ENCODE measurements around the gene UBE2G2. TPM values are rescaled to one million over a fixed set of nuclear protein-coding genes. Genes with fewer than 3 reads are reported as not detected.

Gene UBE2G2
- total and polyA plus RNA-seq, 11 donors, result 44.3 to 84.4 (median 63.3) TPM

DNA sequence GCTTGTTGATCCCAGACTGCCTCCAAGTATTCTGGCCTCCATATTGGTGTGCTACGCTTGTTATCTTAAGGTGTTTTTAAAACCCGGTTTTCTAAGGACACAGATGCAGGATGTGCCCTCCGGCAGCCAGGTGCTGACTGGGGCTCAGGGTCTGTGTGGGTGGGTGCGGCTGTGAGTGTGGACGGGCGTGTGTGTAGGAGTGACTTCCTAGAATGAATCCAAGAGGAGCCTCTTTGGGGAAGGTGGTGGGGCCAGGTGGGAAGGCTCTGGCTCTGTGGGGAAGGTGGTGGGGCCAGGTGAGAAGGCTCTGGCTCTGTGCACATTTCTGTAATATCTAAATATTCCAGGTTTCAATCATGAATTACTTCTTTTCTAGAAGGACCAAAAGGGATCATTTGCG is 77.4 kb downstream of the UBE2G2 start:
- Histone ChIP-seq H3K36me3 (no peaks in the 10 kb centered on the region), H3K4me3 (no peak overlapping the region), H3K4me1 (peaks cover 0 to 11% (median 0%) of the 10 kb centered on the region in 12 donors), H3K27ac (no peak overlapping the region), H3K9me3 (no peaks in the 10 kb centered on the region), H3K27me3 (peaks cover 10 to 63% (median 23%) of the 10 kb centered on the region in 9 donors)
- DNase-seq (no peak), ATAC-seq (no peak)
- WGBS, 4 donors, result 83 to 87% (median 86%) methylated on average over 7 of the region's 7 CpGs
- TF ChIP-seq POLR2A (IDR thresholded peaks at IDR 0.05), result no peak
- TF ChIP-seq, protein P1, sequence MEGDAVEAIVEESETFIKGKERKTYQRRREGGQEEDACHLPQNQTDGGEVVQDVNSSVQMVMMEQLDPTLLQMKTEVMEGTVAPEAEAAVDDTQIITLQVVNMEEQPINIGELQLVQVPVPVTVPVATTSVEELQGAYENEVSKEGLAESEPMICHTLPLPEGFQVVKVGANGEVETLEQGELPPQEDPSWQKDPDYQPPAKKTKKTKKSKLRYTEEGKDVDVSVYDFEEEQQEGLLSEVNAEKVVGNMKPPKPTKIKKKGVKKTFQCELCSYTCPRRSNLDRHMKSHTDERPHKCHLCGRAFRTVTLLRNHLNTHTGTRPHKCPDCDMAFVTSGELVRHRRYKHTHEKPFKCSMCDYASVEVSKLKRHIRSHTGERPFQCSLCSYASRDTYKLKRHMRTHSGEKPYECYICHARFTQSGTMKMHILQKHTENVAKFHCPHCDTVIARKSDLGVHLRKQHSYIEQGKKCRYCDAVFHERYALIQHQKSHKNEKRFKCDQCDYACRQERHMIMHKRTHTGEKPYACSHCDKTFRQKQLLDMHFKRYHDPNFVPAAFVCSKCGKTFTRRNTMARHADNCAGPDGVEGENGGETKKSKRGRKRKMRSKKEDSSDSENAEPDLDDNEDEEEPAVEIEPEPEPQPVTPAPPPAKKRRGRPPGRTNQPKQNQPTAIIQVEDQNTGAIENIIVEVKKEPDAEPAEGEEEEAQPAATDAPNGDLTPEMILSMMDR (IDR thresholded peaks at IDR 0.05), result no peak
- intact Hi-C loops (cut with DNase I), result loop anchor here in 1 of 10 donors (10.0 kb wide), 1 partner anchor 59 kb away; the partner anchor contains the start of gene KRTAP12-2

DNA sequence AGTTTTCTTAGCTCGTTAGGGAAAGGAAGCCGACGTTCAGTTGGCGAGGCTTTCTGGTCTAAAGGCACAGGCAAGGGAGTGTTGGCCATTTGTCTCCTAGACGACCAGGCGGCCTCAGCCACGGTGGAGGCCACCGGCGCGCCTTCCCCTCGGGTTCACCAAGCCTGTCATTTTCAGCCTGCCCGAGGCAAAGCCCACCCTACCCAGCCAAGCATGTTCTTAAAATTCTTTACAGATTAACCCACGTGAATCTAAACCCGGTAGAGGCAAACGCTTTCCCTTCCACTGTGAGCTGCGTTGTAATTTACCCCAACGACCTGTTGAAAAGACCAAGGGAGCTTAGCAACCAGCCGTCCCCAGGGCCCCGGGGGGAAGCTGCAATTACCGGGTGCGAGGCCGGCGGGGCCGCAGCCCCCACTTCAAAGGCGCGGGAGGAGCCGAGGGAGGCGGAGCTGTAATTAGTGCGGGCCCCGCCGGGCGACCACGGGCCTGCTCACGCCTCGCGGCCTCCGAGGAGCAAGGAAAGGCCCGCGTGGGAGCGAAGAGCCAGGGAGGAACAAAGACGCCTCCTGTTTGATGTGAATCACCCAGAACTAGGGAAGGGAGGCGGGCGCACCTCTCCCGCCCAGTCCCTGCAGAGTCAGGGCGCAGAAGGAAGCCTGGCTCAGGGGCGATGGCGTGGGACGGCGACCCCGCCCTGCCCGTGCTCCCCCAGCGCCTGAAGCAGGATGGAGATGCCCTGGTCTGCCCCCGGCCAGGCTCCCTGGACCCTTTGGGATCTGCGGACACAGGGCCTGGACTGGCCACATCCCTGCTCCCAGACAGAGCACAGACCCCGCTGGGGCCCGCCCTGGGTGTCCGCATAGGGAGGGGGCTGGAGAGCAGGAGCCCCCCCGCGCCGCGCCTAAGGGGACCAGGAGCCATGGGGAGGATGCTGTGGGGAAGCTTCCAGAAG is 78.2 kb downstream of the UBE2G2 start:
- Histone ChIP-seq H3K4me1 (peaks cover 0 to 11% (median 0%) of the 10 kb centered on the region in 12 donors), H3K9me3 (no peaks in the 10 kb centered on the region), H3K36me3 (no peaks in the 10 kb centered on the region), H3K4me3 (peak overlapping the region in 1 of 12 donors; percentile 25), H3K27me3 (peaks cover 10 to 63% (median 23%) of the 10 kb centered on the region in 9 donors), H3K27ac (no peak overlapping the region)
- intact Hi-C loops (cut with DNase I), result loop anchor here in 1 of 10 donors (10.0 kb wide), 1 partner anchor 59 kb away; the partner anchor contains the start of gene KRTAP12-2
- 21 to 30% (median 23%) methylated on average over 43 to 61 of the region's 61 CpGs for WGBS, 4 donors
- TF ChIP-seq POLR2A (IDR thresholded peaks at IDR 0.05), result no peak
- DNase-seq (no peak), ATAC-seq (peak in 1 of 4 donors; percentile 29)

DNA sequence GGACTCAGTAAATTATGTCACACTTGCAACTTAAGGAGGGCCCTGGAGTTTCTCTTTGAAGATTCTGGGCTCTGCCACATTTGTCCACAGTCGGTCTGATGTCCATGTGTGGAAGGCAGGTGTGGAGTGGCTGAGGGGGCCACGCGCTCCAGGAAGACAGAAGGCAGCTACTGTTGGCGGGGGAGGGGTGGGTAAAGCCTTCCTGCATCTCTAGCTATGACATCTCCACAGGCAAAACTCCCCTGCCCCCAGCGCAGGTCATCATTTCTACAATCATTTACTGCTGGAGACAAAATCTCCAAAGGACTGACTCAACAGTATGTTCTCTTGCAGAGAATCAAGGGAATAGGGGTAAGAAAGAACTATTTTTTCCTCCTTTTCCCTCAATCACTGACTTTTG is 78.9 kb downstream of the UBE2G2 start:
- Histone ChIP-seq H3K4me3 (no peak overlapping the region), H3K36me3 (no peaks in the 10 kb centered on the region), H3K27ac (no peak overlapping the region), H3K9me3 (no peaks in the 10 kb centered on the region), H3K4me1 (peaks cover 0 to 11% (median 0%) of the 10 kb centered on the region in 12 donors), H3K27me3 (peaks cover 10 to 56% (median 23%) of the 10 kb centered on the region in 9 donors)
- 56 to 73% (median 63%) methylated on average over 5 of the region's 5 CpGs for WGBS, 4 donors
- DNase-seq (no peak), ATAC-seq (no peak)
- intact Hi-C loops (cut with DNase I), result loop anchor here in 1 of 10 donors (10.0 kb wide), 1 partner anchor 58 kb away; the partner anchor contains the start of gene KRTAP12-2
- TF ChIP-seq, protein P1 (IDR thresholded peaks at IDR 0.05), result no peak
- no peak for TF ChIP-seq POLR2A (IDR thresholded peaks at IDR 0.05)

DNA sequence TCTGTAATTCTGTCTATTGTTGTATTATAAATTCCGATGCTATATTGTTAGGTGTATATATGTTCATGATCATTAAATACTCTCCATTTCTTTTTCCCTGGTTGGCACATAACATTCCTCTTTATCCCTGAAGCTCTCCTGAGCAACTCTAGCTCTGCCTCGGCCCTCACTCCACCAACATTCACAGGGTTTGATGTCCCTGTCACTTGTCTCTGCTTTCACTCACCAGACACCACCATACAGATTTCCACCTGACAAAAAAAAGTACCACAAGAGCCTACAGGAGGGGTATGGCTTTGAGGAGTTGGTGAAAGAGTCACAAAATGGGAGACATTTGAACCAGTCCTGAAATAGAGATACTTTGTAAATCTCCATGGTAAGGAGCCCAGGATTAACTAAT is 81.5 kb downstream of the UBE2G2 start:
- ATAC-seq (peak; percentile 47 to 86 (median 78)), DNase-seq (no peak)
- Histone ChIP-seq H3K27ac (peak overlapping the region in 2 of 12 donors; percentile 13 to 39), H3K9me3 (no peaks in the 10 kb centered on the region), H3K4me3 (no peak overlapping the region), H3K27me3 (peaks cover 10 to 59% (median 17%) of the 10 kb centered on the region in 9 donors), H3K4me1 (peaks cover 0 to 11% (median 0%) of the 10 kb centered on the region in 12 donors), H3K36me3 (no peaks in the 10 kb centered on the region)
- WGBS, 4 donors, result 48 to 61% (median 52%) methylated on average over 2 of the region's 2 CpGs
- intact Hi-C loops (cut with DNase I), result loop anchor here in 1 of 10 donors (10.0 kb wide), 1 partner anchor 55 kb away; the partner anchor contains the start of gene KRTAP12-2
- TF ChIP-seq, protein P1 (IDR thresholded peaks at IDR 0.05), result no peak
- TF ChIP-seq POLR2A (IDR thresholded peaks at IDR 0.05), result no peak

Other genes starting within 250 kb of the UBE2G2 start
- gene KRTAP10-3, start 243.0 kb downstream of the UBE2G2 start, total RNA-seq, result not detected
- gene KRTAP10-3, start 243.0 kb downstream of the UBE2G2 start, polyA plus RNA-seq, result not detected
- not detected for gene KRTAP10-4, start 228.1 kb downstream of the UBE2G2 start, total RNA-seq
- gene KRTAP10-4, start 228.1 kb downstream of the UBE2G2 start, polyA plus RNA-seq, result not detected
- not detected for gene KRTAP10-5, start 221.2 kb downstream of the UBE2G2 start, total RNA-seq
- gene KRTAP10-5, start 221.2 kb downstream of the UBE2G2 start, polyA plus RNA-seq, result not detected
- not detected for gene KRTAP10-6, start 209.3 kb downstream of the UBE2G2 start, total RNA-seq
- gene KRTAP10-6, start 209.3 kb downstream of the UBE2G2 start, polyA plus RNA-seq, result not detected
- not detected for gene KRTAP10-7, start 201.2 kb downstream of the UBE2G2 start, total RNA-seq
- not detected for gene KRTAP10-7, start 201.2 kb downstream of the UBE2G2 start, polyA plus RNA-seq
- not detected for gene KRTAP10-8, start 189.7 kb downstream of the UBE2G2 start, total RNA-seq
- gene KRTAP10-8, start 189.7 kb downstream of the UBE2G2 start, polyA plus RNA-seq, result not detected
- gene KRTAP10-9, start 174.7 kb downstream of the UBE2G2 start, total RNA-seq, result not detected
- gene KRTAP10-9, start 174.7 kb downstream of the UBE2G2 start, polyA plus RNA-seq, result not detected
- not detected for gene KRTAP10-10, start 164.5 kb downstream of the UBE2G2 start, total RNA-seq
- not detected for gene KRTAP10-10, start 164.5 kb downstream of the UBE2G2 start, polyA plus RNA-seq
- not detected for gene KRTAP10-11, start 155.4 kb downstream of the UBE2G2 start, total RNA-seq
- not detected for gene KRTAP10-11, start 155.4 kb downstream of the UBE2G2 start, polyA plus RNA-seq
- gene KRTAP12-4, start 147.2 kb downstream of the UBE2G2 start, total RNA-seq, result not detected
- gene KRTAP12-4, start 147.2 kb downstream of the UBE2G2 start, polyA plus RNA-seq, result not detected
- not detected for gene KRTAP12-3, start 143.9 kb downstream of the UBE2G2 start, total RNA-seq
- gene KRTAP12-3, start 143.9 kb downstream of the UBE2G2 start, polyA plus RNA-seq, result not detected
- gene KRTAP12-2, start 134.9 kb downstream of the UBE2G2 start, total RNA-seq, result not detected
- gene KRTAP12-2, start 134.9 kb downstream of the UBE2G2 start, polyA plus RNA-seq, result not detected
- not detected for gene KRTAP12-1, start 119.7 kb downstream of the UBE2G2 start, total RNA-seq
- gene KRTAP12-1, start 119.7 kb downstream of the UBE2G2 start, polyA plus RNA-seq, result not detected
- not detected for gene KRTAP10-12, start 104.6 kb downstream of the UBE2G2 start, total RNA-seq
- not detected for gene KRTAP10-12, start 104.6 kb downstream of the UBE2G2 start, polyA plus RNA-seq
- 1 to 10 TPM in 3 of 9 donors, under 1 TPM in 4, not detected in 2; 0.07 to 2.5 (median 0.71) TPM for gene TSPEAR, start 90.2 kb downstream of the UBE2G2 start, total RNA-seq
- 1 to 10 TPM in 1 of 2 donors, under 1 TPM in 1; 0.01 to 2.6 TPM for gene TSPEAR, start 90.2 kb downstream of the UBE2G2 start, polyA plus RNA-seq
- gene SUMO3, start 16.2 kb upstream of the UBE2G2 start, total RNA-seq, result 10 to 100 TPM; 68.2 to 83.0 (median 78.1) TPM
- gene SUMO3, start 16.2 kb upstream of the UBE2G2 start, polyA plus RNA-seq, result 100 to 1,000 TPM in 1 of 2 donors, 10 to 100 TPM in 1; 22.0 to 108 TPM
- gene PTTG1IP, start 71.9 kb upstream of the UBE2G2 start, total RNA-seq, result 100 to 1,000 TPM; 134 to 319 (median 172) TPM
- gene PTTG1IP, start 71.9 kb upstream of the UBE2G2 start, polyA plus RNA-seq, result 100 to 1,000 TPM; 126 to 253 TPM
- gene ITGB2, start 119.1 kb upstream of the UBE2G2 start, total RNA-seq, result 100 to 1,000 TPM in 2 of 9 donors, 10 to 100 TPM in 5, 1 to 10 TPM in 2; 7.4 to 253 (median 27.7) TPM
- gene ITGB2, start 119.1 kb upstream of the UBE2G2 start, polyA plus RNA-seq, result 10 to 100 TPM in 1 of 2 donors, 1 to 10 TPM in 1; 6.1 to 12.3 TPM
- gene SLX9, start 138.2 kb upstream of the UBE2G2 start, total RNA-seq, result 10 to 100 TPM; 38.5 to 53.1 (median 47.1) TPM
- gene SLX9, start 138.2 kb upstream of the UBE2G2 start, polyA plus RNA-seq, result 10 to 100 TPM; 63.8 to 77.8 TPM

All from heart left ventricle (tissue), 16 donors.